Activated CD4-positive, CD25-positive, alpha-beta regulatory T cell (primary cell): Measurements from ENCODE around the gene ATOX1.
"Not testable (repeated sequence)": the region's sequence is repeated elsewhere in the genome, so short reads cannot be mapped to it uniquely, and the experiment has no call there.

Source experiments
- DNase-seq, 4 experiments: peaks; one replicate each; lab custom pipeline; 2025; lab: John Stamatoyannopoulos, UW

ATOX1 gene, protein sequence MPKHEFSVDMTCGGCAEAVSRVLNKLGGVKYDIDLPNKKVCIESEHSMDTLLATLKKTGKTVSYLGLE

DNA sequence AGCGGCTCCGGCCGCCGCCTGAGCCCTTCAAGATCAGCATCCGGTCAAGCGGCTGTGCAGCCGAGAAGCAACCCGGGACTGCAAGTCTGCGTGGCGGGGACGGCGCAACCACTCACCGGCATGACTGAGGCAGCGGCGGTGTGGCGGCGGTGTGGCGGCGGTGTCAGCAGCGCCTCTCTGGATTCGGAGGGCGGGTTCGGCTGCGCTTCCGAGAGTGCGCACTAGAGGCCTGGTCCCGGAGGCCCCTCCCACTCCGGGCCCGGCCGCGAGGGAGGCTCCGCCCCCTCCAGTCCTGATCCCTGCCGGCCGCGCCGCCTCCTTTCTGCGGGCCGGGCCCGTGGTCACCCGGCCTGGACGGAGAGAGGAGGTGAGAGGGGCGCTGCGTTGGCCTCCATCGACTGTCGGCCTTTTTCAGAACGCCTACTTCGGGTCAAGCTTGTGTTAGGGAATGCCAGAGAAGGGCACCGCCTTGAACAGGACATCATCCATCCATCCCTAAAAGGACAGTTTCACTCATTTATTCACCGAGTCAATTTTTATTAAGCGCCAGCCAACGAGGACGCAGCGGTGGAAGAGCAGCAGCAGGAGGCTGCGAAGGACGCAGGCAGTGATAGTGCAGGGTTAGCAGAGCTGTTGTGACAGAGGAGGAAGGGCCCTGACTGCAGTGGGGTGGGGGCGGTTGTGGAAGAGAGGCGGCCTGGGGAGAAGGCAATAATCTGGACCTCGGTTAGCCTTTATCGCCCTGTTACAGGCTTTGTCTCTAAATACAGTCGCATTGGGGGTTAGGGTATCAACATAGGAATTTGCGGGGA, at the start of gene ATOX1:
TSS of gene ATOX1 (minus strand) at position 202 of the 812 bp plus-strand sequence. CDS start at position 122, 80 bp downstream.
- DNase-seq: peak; percentile 76 to 86 (median 84)

DNA sequence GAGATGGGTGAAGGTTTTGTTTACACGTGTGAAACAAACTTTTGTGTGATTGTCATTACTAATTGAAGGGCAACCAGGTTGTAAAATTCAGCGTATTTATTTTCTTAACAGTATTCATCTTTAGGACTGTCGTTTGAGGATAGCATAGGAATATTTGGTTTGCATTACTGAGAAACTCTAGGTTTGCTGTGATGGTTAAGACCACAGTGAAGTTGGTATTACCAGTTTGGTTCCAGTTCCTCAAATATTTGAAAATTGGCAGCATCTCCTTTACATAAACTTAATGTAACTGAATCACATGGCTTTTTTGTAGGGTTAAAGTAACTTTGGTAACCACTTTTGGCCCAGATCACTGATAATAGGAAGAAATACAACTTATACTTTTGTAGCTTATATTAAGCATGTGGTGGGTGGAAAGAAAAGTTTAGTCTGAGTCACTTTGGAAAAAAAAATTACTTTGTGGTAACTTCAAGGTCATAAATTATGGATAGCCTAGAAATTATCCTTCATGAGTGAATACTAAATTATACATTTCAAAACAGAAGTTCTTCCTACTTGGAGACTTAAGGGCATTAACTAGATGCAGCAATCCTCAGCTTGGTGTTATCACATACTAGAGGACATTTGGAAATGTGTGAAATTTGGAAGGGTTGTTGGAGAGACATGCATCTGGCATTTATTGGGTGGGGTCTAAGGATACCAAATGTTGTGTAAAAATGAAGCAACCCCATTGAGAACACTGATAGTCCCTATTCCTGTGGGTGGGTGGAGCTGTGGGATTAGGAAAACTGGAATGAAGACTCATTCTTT, 47.2 kb upstream of the ATOX1 start:
- DNase-seq: no peak

DNA sequence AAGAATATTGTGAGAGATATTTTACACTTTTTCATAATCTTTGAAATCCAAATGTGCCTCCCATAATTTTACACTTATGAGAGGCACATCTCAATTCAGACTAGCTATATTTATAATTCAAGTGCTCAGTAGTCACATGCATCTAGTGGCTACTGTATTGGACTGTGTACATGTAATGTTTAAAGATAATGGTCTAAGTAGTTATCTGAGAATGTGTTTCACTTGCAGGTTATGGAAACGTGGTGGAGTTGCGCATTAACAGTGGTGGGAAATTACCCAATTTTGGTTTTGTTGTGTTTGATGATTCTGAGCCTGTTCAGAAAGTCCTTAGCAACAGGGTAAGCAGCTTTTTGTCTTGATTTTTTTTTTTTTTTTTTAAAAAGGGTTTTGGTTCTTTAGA, 42.1 kb upstream of the ATOX1 start:
- no peak for DNase-seq

DNA sequence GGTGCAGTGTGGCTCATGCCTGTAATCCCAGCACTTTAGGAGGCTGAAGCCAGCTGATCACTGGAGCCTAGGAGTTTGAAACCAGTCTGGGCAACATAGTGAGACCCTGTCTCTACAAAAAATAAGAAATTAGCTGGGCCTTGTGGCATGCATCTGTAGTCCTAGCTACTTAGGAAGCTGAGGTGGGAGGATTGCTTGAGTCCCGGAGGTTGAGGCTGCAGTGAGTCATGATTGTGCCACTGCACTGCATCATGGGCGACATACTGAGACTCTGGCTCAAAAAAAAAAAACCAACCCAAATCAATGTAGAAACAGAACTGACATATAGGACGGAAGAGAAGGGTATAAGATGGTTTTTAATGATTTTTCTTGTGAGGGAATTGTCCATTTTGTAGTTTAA, 41.0 kb upstream of the ATOX1 start:
- no peak for DNase-seq

DNA sequence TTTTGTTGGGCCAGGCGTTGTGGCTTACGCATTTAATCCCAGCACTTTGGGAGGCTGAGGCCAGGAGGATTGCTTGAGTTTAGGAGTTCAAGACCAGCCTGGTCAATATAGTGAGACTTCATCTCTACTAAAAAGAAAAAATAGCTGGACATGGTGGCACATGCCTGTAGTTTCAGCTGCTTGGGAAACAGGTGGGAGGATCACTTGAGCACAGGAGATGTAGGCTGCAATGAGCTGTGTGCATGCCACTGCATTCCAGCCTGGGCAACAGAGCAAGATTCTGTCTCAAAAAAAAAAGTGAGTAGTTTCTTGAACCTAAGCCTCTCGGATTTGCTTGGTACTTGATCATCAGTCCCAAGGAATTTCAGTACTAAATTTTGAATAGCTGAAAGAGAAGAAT, 40.2 kb upstream of the ATOX1 start:
- no peak for DNase-seq

DNA sequence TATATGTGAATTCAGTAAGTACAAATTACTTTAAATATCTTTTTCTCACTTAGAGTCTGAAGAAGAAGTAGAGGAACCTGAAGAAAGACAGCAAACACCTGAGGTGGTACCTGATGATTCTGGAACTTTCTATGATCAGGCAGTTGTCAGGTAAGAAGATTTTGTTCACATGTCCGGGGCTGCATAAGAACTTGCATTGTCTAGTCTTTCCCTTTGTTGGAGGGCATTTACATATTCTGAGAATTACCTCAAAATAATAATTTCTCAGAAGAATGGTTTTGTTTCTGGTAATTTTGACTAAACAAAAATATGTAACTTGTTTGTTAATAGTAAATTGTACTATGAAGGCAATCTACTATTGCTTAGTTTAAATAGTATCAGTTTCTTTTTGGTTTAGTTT, 37.0 kb upstream of the ATOX1 start:
- DNase-seq: no peak

DNA sequence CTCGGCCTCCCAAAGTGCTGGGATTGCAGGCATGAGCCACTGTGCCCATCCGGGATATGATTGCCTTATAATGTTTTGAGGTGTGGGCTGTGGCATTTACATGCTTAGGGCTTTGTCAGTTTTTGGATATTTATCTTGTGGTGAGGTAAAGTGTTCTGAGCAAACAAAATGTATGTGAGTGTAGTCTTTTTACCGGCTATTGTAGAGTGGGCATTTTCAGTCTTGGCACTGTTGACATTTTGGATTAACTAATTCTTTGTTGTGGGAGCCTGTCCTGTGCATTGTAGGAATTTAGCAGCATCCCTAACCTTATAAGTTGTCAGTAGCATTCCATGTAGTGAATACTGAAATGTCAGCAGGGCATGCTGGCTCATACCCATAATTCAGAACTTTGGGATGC, 34.9 kb upstream of the ATOX1 start:
- no peak for DNase-seq

DNA sequence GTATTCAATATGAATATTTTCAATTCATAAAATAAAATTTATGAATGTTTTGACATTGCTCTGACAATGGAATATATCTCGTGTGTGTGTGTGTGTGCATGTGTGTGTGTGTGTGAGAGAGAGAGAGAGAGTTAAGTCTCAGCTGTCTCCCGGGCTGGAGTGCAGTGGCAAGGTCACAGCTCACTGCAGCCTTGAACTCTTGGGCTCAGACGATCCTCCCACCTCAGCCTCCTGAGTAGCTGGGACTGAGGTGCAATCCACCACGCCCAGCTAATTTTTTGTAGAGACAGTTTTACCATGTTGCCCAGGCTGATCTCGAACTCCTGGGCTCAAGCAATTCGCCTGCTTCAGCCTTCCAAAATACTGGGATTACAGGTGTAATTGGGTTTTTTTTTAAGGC, 29.4 kb upstream of the ATOX1 start:
- no peak for DNase-seq

DNA sequence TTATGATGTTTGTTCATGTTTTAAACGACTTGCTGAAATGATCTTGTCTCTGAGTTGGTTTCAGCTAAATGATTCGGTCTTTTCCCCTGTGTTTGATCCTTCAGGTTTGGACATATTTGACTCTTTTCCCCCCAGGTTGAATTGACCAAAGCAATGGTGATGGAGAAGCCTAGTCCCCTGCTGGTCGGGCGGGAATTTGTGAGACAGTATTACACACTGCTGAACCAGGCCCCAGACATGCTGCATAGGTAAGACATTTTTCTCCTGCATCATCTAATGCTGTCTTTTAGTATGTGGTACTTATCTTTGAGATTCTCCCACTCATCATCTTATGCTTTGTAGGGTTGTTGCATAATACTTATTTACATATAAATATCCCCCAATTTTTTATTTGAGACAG, 28.0 kb upstream of the ATOX1 start:
- DNase-seq: no peak

DNA sequence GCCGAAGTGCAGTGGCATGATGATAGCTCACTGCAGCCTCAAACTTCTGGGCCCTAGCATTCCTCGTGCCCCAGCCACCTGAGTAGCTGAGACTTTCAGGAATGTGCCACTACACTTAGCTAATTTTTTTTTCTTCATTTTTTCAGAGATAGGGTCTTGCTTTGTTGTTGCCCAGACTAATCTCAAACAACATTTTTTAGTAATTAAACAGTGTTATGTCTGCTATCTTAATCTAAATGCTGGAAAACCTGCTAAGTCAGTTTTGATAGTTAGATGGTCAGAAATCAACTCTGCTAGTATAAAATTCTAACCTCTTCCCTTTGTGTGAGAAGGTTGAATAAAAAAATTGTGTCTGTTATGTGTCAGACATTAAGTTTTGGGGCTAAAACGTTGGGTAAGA, 25.7 kb upstream of the ATOX1 start:
- DNase-seq: no peak

DNA sequence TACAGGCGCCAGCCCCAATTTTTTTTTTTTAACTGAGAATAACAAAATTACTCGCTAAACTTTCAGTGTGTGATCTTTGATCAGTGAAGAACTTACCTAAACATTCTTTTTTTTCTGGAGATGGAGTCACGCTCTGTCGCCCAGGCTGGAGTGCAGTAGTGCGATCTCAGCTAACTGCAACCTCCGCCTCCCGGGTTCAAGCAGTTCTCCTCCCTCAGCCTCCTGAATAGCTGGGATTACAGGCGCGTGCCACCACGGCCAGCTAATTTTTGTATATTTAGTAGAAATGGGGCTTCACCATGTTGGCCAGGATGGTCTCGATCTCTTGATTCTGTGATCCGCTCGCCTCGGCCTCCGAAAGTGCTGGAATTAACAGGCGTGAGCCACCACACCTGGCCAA, 25.2 kb upstream of the ATOX1 start:
- DNase-seq: not testable (repeated sequence)

DNA sequence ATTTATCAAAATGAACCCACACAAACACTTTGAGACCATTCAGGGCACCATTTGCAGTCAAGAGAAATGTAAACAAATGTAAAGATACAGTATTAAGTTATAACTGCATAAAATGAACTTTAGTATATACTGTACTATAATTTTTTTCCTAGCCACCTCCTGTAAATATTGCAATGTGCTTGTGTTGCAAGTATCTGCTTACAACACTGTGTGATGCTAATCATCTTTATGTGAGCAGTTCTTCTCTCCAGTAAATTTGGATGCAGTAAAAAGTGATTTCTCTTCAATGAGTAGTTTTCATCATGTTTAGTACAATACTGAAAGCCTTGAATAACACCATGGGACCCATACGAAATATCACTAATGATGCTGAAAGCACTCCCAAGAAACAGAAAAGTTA, 22.8 kb upstream of the ATOX1 start:
- DNase-seq: no peak

DNA sequence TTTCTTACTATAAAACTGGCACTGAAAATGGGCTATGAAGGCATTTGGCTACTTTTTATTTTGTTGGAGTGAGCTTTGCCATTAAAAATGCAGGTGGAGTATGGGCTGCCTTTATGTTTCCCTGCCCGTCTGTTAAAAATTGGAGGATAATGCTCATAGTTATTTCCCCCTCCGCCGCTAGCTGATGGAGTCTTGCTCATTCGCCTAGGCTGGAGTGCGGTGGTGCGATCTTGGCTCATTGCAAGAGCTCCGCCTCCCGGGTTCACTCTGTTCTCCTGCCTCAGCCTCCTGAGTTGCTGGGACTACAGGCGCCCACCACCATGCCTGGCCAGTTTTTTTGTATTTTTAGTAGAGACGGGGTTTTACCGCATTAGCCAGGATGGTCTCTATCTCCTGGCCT, 21.9 kb upstream of the ATOX1 start:
- no peak for DNase-seq

DNA sequence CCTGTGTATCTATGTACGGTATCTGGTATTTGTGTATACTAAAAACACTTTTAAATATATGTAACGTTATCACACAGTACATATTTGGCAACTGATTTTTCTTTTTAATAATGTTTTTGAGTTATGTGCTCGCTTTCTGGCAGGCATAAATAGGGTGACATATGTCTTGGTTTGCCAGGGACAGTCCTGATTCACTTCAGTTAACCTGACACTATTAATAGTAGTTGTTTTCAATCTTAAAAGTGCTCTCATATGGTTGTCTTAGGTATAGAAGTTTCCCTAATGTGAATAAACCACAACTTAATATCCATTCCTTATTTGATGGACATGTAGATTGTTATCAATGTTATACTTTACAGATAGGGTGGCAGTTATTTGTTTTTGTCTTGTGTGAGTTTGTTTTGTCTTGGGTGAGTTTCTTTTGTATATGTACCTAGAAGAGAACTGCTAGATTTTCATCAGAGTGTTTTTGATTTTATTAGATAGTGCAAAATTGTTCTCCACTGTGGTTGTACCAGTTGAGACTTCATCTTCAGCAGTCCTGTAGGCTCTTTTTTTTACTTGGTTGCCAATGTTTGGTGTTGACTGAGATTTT, 21.2 kb upstream of the ATOX1 start:
- no peak for DNase-seq

DNA sequence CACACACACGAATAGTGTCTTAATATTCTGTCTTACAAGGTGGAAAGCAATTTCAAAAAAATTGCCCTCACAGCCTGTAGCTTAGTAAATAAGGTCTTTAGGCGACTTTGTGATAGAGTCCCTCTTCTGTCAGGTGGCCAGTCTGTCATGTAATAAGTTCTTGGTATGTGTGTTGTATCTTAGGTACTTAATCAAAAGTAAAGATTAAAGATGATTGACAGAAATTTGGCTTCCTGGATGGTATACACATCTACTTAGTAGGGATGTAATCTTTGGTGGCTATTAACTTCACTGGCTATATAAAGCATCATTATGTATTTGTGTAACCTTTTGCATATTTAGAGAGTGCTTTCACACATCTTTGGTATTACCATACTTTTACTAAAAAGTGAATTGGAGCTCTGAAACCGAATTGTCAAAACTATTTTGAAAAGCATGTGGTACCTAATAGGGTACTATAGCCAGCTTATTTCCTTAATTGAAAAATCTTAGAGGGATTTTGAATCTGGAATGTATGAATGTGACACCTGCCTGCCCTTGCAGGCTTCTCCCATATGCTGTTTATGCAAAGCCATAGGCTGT, 16.7 kb upstream of the ATOX1 start:
- DNase-seq: no peak

DNA sequence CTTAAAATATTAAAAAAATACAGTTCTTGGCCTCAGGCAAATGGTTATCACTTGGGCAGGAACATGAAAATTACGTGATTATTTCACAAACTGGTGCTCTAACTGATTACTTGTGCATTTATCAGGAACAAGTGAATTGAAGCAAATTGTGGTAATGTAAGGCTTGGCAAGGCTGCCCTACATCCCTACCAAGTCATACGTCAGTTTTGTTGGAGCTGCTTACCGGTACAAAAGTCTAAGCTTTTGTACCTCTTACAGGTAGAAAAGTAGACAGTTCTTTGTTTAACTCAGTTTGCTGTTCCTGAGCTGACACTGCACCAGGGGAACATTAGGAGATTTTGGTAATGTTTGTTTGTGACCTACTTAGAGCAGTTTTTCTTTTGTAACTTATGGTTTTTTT, 15.5 kb upstream of the ATOX1 start:
- no peak for DNase-seq

DNA sequence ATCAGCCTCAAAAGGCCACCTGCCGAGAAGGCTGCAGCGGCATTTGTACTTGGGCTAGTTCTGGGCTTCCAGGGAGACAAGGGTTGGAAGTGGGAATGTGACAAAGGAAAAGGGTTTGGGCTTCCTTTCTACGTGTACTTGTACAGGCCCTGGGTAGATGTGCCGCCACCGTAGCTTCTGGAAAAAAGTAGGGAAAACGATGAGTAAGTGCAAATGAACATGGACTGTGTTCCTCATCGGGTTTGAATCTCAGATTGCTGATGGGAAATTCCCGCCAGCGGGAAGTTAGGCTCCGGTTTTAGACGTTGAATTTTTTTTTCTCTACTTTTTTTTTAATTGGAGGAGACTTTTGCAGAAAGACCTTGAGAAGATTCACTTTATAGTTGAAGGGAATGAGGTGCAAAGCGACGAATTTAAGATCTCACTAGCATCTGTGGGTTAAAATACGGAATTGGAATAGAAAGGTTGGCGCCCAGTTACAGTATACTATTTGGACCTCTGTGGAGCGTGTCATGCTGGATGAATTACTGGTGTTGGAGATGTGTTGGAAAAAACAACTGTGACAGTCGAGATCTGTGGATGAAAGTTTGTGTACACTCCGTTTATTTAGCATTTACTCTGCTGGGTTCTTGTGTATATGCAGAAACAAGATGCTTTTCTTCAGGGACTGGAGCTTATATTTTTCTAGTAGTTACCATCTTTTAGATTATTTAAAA, 14.6 kb upstream of the ATOX1 start:
- DNase-seq: no peak

DNA sequence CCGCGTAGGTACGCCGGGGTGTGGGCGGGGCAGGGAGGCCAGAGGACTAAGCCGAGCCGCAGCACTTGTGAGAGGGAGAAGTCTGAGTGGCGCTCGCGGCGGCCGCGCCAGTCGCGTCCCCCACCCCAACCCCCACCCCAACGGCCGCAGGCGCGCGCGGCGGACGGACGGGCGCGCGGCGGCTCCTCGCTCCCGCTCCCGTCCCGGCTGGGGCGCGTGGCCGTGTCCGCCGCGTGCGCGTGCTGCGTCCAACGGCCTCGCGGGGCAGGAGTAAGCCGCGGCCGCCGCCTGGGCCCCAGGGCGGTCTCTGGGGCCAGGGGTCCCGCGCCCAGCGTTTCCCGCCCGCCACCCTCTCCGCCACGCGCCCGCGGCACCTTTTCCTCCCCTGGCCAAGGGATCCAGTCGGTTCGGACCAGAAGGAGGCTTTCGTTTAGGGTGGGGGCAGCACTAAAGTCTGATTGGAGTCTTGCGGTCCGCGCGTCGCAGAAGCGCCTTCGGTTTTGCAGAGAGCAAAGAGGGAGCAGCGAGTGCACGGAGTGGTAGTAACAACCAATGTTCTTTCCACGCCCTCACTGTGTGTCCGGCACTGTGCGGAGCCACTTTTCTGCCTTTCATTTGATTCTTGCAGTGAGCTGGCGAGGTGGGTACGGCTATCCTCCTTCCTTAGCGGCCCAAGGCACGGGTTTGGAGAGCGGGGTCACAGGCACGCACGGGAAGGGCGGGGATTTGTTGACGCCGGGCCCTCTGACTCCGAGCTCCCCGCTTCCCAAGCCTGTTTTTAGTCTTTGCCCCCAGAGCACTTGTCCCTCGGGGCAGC, 13.8 kb upstream of the ATOX1 start:
- peak; percentile 20 to 38 (median 34) for DNase-seq

DNA sequence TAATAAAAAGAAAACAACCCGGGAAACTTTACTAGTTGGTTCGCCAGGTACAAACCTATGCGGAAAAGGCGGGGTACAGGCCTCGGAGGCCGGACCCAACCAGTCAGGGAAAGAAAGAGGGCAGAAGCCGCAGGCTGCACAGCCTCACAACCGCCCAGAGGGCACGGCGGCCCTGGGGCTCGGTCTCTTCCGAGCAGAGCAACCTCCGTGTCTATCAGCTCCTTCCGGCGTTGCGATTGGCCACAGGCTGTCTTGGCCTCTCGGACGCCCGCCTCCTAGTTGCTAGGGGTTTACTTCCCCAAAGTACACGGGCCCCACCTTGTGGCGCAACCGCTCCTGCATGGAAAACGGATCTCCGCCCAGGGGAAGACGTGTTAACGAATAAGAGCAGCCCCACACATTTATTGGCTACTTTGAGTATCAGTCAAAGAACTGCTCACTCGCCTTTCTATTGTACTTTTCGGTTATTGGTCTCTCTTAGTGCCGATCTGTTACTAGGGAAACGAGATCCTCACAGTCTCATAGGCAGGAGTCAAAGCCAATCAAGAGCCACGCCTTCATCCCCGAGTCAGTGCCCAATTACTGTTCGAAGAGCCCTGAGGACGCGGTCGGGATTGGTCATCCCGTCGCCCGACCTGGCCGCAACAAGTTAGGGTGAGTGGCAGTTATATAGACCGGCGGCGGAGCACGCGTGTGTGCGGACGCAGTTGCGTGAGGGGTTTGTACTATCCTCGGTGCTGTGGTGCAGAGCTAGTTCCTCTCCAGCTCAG, 13.0 kb upstream of the ATOX1 start, which contains the start of gene G3BP1:
TSS of gene G3BP1 (plus strand) at position 696 of the 770 bp plus-strand sequence. CDS start 14,667 bp downstream, outside the sequence.
- DNase-seq: peak; percentile 95 to 98 (median 98)
